ENCODE data around the gene PDLIM5. TPM values are rescaled to one million over a fixed set of nuclear protein-coding genes. Genes with fewer than 3 reads are reported as not detected.

PDLIM5 gene
- total and polyA plus RNA-seq, 2 of the 8 experiments (the other 6 are each of a cell fraction or from before 2014, with no cell fraction given), result 37.3 to 62.1 TPM

- Histone ChIP-seq H2BK15ac (ENCODE audit: low read length) (no peak overlapping the region), H4K91ac (replicated peaks; ENCODE audit: insufficient read length, low read length) (no peak overlapping the region), H3K27me3 (replicated peaks in 1 of 4; ENCODE audit: control insufficient read depth in 3 of 4, extremely low read depth in 1 of 4, insufficient read depth in 3 of 4, low read length in 3 of 4) (no peaks in the 10 kb centered on the region), H3K4ac (replicated peaks; ENCODE audit: insufficient read length, low read depth, low read length) (no peak overlapping the region), H3K79me2 (ENCODE audit: control insufficient read depth in 1 of 2, insufficient read depth in 2 of 2, low read length in 2 of 2) (no peaks in the 10 kb centered on the region), H2AFZ (ENCODE audit: low read length) (no peak overlapping the region), H3K18ac (ENCODE audit: extremely low read depth, low read length) (no peak overlapping the region), H3K36me3 (ENCODE audit: control insufficient read depth in 2 of 4, insufficient read depth in 4 of 4, low read length in 3 of 4) (no peaks in the 10 kb centered on the region; a peak in 1 of 8 replicates), H4K20me1 (replicated peaks in 1 of 2; ENCODE audit: control insufficient read depth in 1 of 2, insufficient read depth in 2 of 2, low read length in 2 of 2) (no peaks in the 10 kb centered on the region), H3K14ac (ENCODE audit: insufficient read length) (no peak overlapping the region), H2BK12ac (ENCODE audit: low read depth, low read length) (no peak overlapping the region), H3K23ac (ENCODE audit: insufficient read length) (no peak overlapping the region), H3K9me3 (ENCODE audit: insufficient read depth in 2 of 2, low read depth in 1 of 2, low read length in 1 of 2) (peaks cover 0 to 6% of the 10 kb centered on the region in 2 experiments; a peak in 2 of 4 replicates), H2BK20ac (ENCODE audit: low read length) (no peak overlapping the region), H2BK120ac (replicated peaks; ENCODE audit: low read depth, low read length) (no peak overlapping the region), H3K27ac (ENCODE audit: low read depth, low read length) (no peak overlapping the region), H2AK5ac (ENCODE audit: low read depth, low read length) (no peak overlapping the region), H3K23me2 (ENCODE audit: low read depth, low read length) (peaks cover 2% of the 10 kb centered on the region; the same call in 1 of the 2 replicates), H3K4me3 (ENCODE audit: extremely low read depth in 1 of 4, insufficient read depth in 2 of 4, low read depth in 3 of 4, low read length in 4 of 4) (no peak overlapping the region), H3K56ac (replicated peaks; ENCODE audit: insufficient read length, low read depth, low read length) (no peak overlapping the region), H4K5ac (ENCODE audit: insufficient read length, low read depth, low read length) (no peak overlapping the region), H2BK5ac (ENCODE audit: low read depth, low read length) (no peak overlapping the region), H3K9ac (replicated peaks in 1 of 4; ENCODE audit: extremely low read depth in 1 of 4, low read depth in 3 of 4, low read length in 3 of 4) (no peak overlapping the region), H3K4me1 (replicated peaks in 1 of 4; ENCODE audit: control insufficient read depth in 3 of 4, insufficient read depth in 4 of 4, low read length in 3 of 4) (no peaks in the 10 kb centered on the region), H3K4me2 (ENCODE audit: insufficient read depth in 1 of 2, low read depth in 2 of 2, low read length in 2 of 2) (no peak overlapping the region), H3K79me1 (ENCODE audit: low read depth, low read length) (no peaks in the 10 kb centered on the region), H4K8ac (ENCODE audit: extremely low read depth, insufficient read depth, low read length) (no peak overlapping the region)
- CTCF ChIA-PET (ENCODE audit: partially characterized antibody), result no interaction called here
- FAIRE-seq, result no peak
- WGBS, 2 experiments (ENCODE audit: extremely low coverage in 1 of 2, insufficient coverage in 1 of 2, insufficient read length in 1 of 2, insufficient replicate concordance in 2 of 2, low coverage in 1 of 2, low lambda C conversion rate in 2 of 2, missing lambda C conversion rate in 1 of 2), result 94% methylated on average over 3 of the region's 3 CpGs; no CpG with 5 or more reads in 1 of the 2 experiments
- no peak for DNase-seq (ENCODE audit: low read depth in 1 of 2, low spot score in 2 of 2)
- POLR2A ChIA-PET (ENCODE audit: partially characterized antibody), result no interaction called here
- TF ChIP-seq RAD21 (IDR thresholded peaks at IDR 0.05 in 1 of 2, conservative IDR thresholded peaks at IDR 0.05 in 1 of 2; ENCODE audit: low read depth in 2 of 2, low read length in 2 of 2) (no peak), NANOG (IDR thresholded peaks at IDR 0.05; ENCODE audit: insufficient read depth, low read depth, low read length, poor library complexity, severe bottlenecking) (no peak), ZNF274 (IDR thresholded peaks at IDR 0.05; ENCODE audit: borderline replicate concordance, extremely low read depth, low read length) (no peak), ATF2 (IDR thresholded peaks at IDR 0.05; ENCODE audit: low read length) (no peak), TAF1 (IDR thresholded peaks at IDR 0.05; ENCODE audit: low read depth, low read length) (no peak), GTF2F1 (IDR thresholded peaks at IDR 0.05; ENCODE audit: borderline replicate concordance, low read depth, low read length) (no peak), EP300 (IDR thresholded peaks at IDR 0.05; ENCODE audit: borderline replicate concordance in 1 of 2, low read depth in 2 of 2, low read length in 2 of 2) (no peak), EZH2 (IDR thresholded peaks at IDR 0.05; ENCODE audit: low read depth, low read length, severe bottlenecking) (no peak), CHD2 (IDR thresholded peaks at IDR 0.05; ENCODE audit: low read length) (no peak), SP4 (IDR thresholded peaks at IDR 0.05; ENCODE audit: low read length) (no peak), POU5F1 (IDR thresholded peaks at IDR 0.05; ENCODE audit: low read depth, low read length) (no peak), CEBPB (IDR thresholded peaks at IDR 0.05; ENCODE audit: low read depth, low read length) (no peak), GABPA (IDR thresholded peaks at IDR 0.05; ENCODE audit: borderline replicate concordance, insufficient read depth, low read length) (no peak)
Measured at GRCh38 chr4:94500685-94501084, 48.9 kb downstream of the PDLIM5 start.

Data from H1 (cell line).